ENCODE measurements around the gene ALPG. TPM values are rescaled to one million over a fixed set of nuclear protein-coding genes. Genes with fewer than 3 reads are reported as not detected.

The ALPG gene
- total RNA-seq, 1 experiment from 2014 or later: 0.10 TPM

GRCh38 chr2:232454630-232455029 is 48.0 kb downstream of the ALPG start:
- no peak for DNase-seq (ENCODE audit: low read depth, low spot score)
- H4K20me1 ChIP-seq (ENCODE audit: insufficient read depth): no peaks in the 10 kb centered on the region
- ATAC-seq: no peak
- BruUV-seq (replicated peaks): no TSS peak
- H3K4me1 ChIP-seq (ENCODE audit: control insufficient read depth in 1 of 2, insufficient read depth in 2 of 2, low read length in 2 of 2): no peaks in the 10 kb centered on the region
- no peaks in the 10 kb centered on the region for H3K79me2 ChIP-seq (ENCODE audit: insufficient read depth, low read length)
- no peaks in the 10 kb centered on the region for H3K36me3 ChIP-seq (ENCODE audit: control insufficient read depth in 1 of 2, insufficient read depth in 2 of 2, low read length in 2 of 2)
- CTCF ChIA-PET: no interaction called here
- H3K9ac ChIP-seq (ENCODE audit: low read length): no peak overlapping the region
- POLR2A ChIA-PET: no interaction called here
- RAD21 ChIA-PET (ENCODE audit: low non-redundant PET in 1 of 2, low total read pairs in 2 of 2, uncharacterized antibody in 2 of 2, unreplicated experiment in 2 of 2): no interaction called here
- H3K4me2 ChIP-seq (ENCODE audit: low read length): no peak overlapping the region
- intact Hi-C loops (cut with micrococcal nuclease): no loop called here
- H3K9me3 ChIP-seq (ENCODE audit: control insufficient read depth in 1 of 2, insufficient read depth in 1 of 2, low read depth in 1 of 2, low read length in 2 of 2): no peaks in the 10 kb centered on the region
- no peaks in the 10 kb centered on the region for H3K9me2 ChIP-seq (ENCODE audit: insufficient read depth)
- H3K4me3 ChIP-seq (replicated peaks in 1 of 2; ENCODE audit: low read depth in 1 of 2, low read length in 2 of 2): no peak overlapping the region
- H3K27ac ChIP-seq (ENCODE audit: low read depth, low read length): no peak overlapping the region
- TF ChIP-seq MAX (IDR thresholded peaks at IDR 0.05): no peak
- no peak for TF ChIP-seq ZBTB33 (IDR thresholded peaks at IDR 0.05; ENCODE audit: extremely low read depth, insufficient replicate concordance, low read length)
- TF ChIP-seq CEBPB (IDR thresholded peaks at IDR 0.05; ENCODE audit: low read depth): no peak
- TF ChIP-seq SIN3A (IDR thresholded peaks at IDR 0.05; ENCODE audit: low read depth): no peak
- TF ChIP-seq RAD21 (IDR thresholded peaks at IDR 0.05; ENCODE audit: low read depth): no peak
- TF ChIP-seq SP1 (IDR thresholded peaks at IDR 0.05; ENCODE audit: low read depth): no peak
- no peak for TF ChIP-seq CBX3 (IDR thresholded peaks at IDR 0.05; ENCODE audit: low read depth)
- TF ChIP-seq POLR2AphosphoS5 (IDR thresholded peaks at IDR 0.05; ENCODE audit: low read depth, low read length): no peak
- no peak for TF ChIP-seq JUND (IDR thresholded peaks at IDR 0.05)
- no peak for TF ChIP-seq POLR2A (IDR thresholded peaks at IDR 0.05; ENCODE audit: borderline replicate concordance, extremely low read depth, insufficient read depth, insufficient read length)
- no peak for TF ChIP-seq FOSL1 (IDR thresholded peaks at IDR 0.05; ENCODE audit: low read depth)
- no peak for TF ChIP-seq TCF7L2 (IDR thresholded peaks at IDR 0.05; ENCODE audit: borderline replicate concordance, extremely low read depth, insufficient read depth, insufficient read length)
- no peak for TF ChIP-seq YY1 (IDR thresholded peaks at IDR 0.05; ENCODE audit: extremely low read depth, insufficient replicate concordance, low read depth, low read length)
- no peak for TF ChIP-seq CTCF (IDR thresholded peaks at IDR 0.05 in 2 of 3, conservative IDR thresholded peaks at IDR 0.05 in 1 of 3; ENCODE audit: borderline replicate concordance in 1 of 3, insufficient read depth in 1 of 3, low read depth in 2 of 3, low read length in 2 of 3)
- TF ChIP-seq SRF (IDR thresholded peaks at IDR 0.05; ENCODE audit: low read depth): no peak
- no peak for TF ChIP-seq ATF3 (IDR thresholded peaks at IDR 0.05)
- TF ChIP-seq ZFX (IDR thresholded peaks at IDR 0.05): no peak
- no peak for TF ChIP-seq EGR1 (IDR thresholded peaks at IDR 0.05; ENCODE audit: low read depth)
- TF ChIP-seq ELF1 (IDR thresholded peaks at IDR 0.05; ENCODE audit: borderline replicate concordance, low read depth): no peak
- no peak overlapping the region for H2AFZ ChIP-seq (ENCODE audit: low read depth, low read length, poor library complexity, severe bottlenecking)
- no peaks in the 10 kb centered on the region; the same call in 1 of the 2 replicates for H3K27me3 ChIP-seq (ENCODE audit: insufficient read depth, low read length)

All from HCT116 (cell line).